ENCODE results near the gene DGCR2. TPM values are rescaled to one million over a fixed set of nuclear protein-coding genes. Genes with fewer than 3 reads are reported as not detected.
"Not testable (repeated sequence)": the region's sequence is repeated elsewhere in the genome, so short reads cannot be mapped to it uniquely, and the experiment has no call there.

Gene DGCR2
- total RNA-seq, 2 donors from 2014 or later = 85.8 to 104 TPM

- DNase-seq; intact Hi-C loops (cut with DNase I, micrococcal nuclease); ATAC-seq: not testable (repeated sequence)
Measured at GRCh38 chr22:19027371-19028059, 94.7 kb downstream of the DGCR2 start.

GRCh38 chr22:19026080-19026479 lies 96.1 kb downstream of the DGCR2 start:
- intact Hi-C loops (cut with DNase I, micrococcal nuclease); ATAC-seq; DNase-seq: not testable (repeated sequence)

DNA sequence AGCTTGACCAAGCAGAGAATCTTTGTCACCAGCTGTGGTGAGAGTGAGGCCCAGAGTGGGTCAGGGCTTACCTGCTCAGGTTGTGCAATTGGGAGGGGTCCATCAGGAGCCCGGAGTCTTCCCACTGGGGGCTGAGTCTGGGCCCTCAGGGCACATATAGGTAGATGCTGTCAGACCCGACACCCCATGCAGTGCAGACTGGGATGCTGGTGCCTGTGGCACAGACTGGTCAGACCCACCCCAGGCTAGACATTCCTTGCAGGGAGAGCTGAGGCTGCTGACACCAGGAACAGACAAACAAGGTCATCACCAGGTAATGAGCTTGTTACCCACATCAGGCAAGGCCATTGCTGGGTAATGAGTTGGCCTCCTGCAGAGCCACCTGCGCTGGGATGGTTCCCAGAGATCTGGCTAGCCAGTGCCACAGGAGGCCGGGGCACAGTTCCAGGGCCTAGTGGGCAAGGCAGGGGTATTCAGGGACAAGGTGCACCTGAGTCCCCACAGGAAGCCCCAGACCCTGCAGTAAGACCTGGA lies 97.2 kb downstream of the DGCR2 start:
- intact Hi-C loops (cut with DNase I, micrococcal nuclease); DNase-seq; ATAC-seq: not testable (repeated sequence)

- ATAC-seq; intact Hi-C loops (cut with DNase I, micrococcal nuclease): not testable (repeated sequence)
Measured at GRCh38 chr22:19023931-19024330, 98.3 kb downstream of the DGCR2 start.

GRCh38 chr22:19022755-19023154 lies 99.5 kb downstream of the DGCR2 start:
- intact Hi-C loops (cut with DNase I, micrococcal nuclease) = no loop called here
- no peak for ATAC-seq
- DNase-seq = no peak

More at GRCh38 chr22:19023931-19024330, 98.3 kb downstream of the DGCR2 start:
- DNase-seq = not testable (repeated sequence)

GRCh38 chr22:19019679-19020032 lies 102.6 kb downstream of the DGCR2 start:
- DNase-seq = no peak
- intact Hi-C loops (cut with DNase I, micrococcal nuclease) = no loop called here
- no peak for ATAC-seq

DNA sequence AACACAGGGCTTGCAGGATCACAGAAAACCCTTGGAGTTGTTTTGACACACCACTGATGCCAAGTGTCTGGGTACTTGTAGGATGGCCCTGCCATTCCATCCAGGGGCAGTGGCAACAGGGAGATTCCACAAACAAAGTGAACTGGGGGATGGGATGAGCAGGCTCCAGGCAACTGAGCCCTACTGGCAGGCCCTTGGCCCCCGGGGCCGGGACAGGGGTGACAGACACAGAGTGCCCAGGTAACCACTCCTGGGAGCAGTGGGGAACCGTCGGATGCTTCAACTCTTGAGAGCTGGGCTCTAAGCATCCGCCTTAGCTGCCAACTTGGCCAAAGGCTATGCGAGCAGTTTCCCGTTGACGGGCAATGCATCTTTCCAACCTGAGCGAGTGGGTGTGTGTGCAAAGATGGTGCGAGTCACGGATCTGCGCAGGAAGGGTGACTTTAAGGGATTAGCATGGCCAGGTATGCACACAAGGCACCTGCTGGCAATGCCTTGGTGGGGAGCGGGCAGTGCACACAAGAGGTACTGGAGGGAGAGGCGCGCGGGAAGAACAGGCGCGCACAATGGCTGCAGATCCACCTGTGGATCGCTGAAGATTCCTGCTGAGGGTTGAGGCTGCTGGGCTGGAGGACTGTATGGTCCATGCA lies 103.1 kb downstream of the DGCR2 start:
- DNase-seq (no peak), ATAC-seq (no peak)
- intact Hi-C loops (cut with DNase I, micrococcal nuclease) = no loop called here

DNA sequence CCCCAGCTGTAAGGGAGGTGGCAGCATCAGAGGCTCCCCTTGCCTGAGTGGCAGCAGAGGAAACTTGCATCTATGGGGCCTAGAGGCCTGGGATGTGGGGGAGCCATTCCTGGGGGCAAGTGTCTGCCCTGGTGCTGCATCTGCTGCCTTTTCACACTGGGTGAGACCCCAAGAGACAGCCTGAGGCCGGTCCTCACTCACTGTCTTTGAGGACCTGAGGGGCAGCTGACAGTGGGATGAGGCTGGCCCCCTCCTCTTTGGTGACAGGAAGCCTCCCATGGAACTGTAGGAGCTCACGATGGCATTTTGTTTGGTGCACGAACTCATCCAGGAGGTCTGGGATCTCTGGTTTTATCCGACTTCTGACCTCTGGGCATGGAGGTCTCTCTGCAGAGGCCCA lies 104.0 kb downstream of the DGCR2 start:
- ATAC-seq = no peak
- intact Hi-C loops (cut with DNase I, micrococcal nuclease) = no loop called here
- no peak for DNase-seq

DNA sequence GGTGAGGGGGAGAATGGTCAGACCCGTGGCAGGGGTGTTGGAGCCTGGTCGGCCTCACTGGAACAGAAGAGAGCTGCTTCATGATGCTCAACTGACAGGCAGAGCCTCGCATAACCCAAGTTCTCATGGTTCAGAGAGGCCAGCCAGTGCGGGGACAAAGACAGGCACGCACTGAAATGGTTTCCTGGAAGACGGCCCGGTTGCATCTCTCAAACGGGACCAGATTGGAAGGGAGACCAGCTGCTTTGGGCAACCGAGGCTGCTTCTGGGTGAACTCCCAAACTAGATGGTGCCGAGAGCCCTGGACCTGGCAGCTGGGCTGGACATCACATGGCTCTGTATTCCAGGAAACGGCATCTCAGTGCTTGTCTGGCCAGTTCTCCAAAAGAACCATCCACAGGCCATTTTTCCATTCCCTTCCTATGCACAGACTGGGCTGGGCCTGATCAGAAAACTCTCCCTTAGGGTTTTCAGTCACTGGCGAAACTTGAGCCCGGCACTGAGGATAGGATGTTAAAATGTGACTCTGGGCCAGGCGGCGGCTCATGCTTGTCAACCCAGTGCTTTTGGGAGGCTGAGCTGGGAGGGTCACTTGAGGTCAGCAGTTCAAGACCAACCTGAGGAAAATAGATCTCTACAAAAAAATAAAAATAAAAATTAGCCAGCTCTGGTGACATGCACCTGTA lies 106.0 kb downstream of the DGCR2 start:
- intact Hi-C loops (cut with DNase I, micrococcal nuclease) = no loop called here
- DNase-seq (no peak), ATAC-seq (no peak)

DNA sequence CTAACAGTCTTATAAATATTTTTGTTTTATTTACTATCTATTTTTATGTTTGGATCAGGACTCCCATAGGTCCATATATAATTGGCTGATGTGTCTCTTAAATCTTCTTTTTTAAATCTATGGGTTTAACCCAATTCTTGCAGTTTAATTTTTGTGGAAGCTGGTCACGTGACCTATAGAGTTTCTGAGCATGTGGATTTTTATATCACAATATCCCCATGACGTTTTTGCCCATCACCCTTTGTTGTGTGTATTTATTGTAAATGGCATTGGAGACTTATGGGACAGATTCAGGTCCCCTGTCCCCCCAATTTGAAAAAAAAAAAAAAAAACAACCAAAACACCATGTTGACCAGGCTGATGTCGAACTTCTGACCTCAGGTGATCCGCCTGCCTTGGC lies 107.3 kb downstream of the DGCR2 start:
- intact Hi-C loops (cut with DNase I, micrococcal nuclease) = no loop called here
- DNase-seq = no peak
- ATAC-seq = no peak

DNA sequence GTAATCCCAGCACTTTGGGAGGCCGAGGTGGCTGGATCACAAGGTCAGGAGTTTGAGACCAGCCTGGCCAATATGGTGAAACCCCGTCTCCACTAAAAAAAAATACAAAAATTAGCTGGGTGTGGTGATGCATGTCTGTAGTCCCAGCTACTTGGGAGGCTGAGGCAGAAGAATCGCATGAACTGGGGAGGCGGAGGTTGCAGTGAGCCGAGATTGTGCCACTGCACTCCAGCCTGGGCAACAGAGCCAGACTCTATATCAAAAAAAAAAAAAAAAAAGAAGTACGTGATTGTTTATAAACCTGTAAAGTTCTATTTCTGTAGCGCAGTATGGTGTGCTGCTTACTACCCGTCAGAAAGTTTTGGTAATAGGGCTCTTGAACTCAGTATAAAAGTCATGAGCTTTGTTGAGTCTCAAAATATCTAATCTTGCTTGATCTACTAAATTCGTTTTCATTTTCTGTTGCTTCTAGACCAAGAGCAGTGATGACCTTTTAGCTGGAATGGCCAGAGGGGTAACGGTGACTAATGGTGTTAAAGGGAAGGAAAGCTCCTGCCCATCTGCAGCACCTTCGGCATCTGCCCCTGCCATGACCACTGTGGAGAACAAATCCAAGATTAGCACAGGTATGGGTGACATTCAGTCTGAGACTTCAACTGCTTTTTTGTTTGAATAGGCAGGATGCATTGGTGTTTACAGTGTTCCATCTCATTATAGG lies 108.2 kb downstream of the DGCR2 start:
- ATAC-seq; intact Hi-C loops (cut with DNase I, micrococcal nuclease); DNase-seq: not testable (repeated sequence)

DNA sequence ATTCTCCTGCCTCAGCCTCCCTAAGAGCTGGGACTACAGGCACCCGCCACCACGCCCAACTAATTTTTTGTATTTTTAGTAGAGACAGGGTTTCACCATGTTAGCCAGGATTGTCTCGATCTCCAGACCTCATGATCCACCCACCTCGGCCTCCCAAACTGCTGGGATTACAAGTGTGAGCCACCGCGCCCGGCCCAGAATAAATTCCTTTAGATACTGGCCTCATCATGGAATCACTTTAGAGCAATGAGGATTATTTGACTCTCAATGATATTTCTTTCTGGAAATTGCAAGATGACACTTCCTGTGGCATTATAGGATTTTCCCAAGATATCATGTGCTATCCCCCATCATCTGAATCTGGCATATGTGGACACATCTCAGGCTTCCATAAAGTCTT lies 108.8 kb downstream of the DGCR2 start:
- DNase-seq; ATAC-seq; intact Hi-C loops (cut with DNase I, micrococcal nuclease): not testable (repeated sequence)

DNA sequence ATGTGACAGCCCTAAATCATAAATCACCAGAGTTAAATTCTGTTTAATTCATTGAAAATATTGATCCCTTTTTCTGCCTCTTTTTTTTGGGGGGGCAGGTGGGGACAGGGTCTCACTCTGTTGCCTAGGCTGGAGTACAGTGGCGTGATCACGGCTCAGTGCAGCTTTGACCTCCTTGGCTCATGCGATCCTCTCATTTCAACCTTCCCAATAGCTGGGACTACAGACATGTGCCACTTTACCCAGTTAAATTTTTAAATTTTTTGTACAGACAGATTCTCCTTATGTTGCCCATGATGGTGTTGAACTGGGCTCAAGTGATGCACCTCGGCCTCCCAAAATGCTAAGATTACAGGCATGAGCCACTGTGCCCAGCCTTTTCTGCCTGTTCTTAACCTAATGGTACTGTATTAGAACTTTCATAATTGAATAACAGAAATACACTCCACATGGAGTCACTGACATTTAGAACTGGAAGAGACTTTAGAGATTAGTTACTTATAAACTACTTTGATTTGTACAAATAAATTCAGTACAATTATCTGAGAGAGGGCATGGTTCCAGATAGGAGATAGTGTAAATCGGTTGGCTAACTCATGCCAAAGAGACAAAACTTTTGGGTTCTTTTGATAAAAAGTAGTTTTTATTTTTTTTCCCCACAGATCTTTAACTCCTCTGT lies 109.8 kb downstream of the DGCR2 start:
- intact Hi-C loops (cut with DNase I, micrococcal nuclease) = no loop called here
- DNase-seq = no peak
- ATAC-seq = no peak

DNA sequence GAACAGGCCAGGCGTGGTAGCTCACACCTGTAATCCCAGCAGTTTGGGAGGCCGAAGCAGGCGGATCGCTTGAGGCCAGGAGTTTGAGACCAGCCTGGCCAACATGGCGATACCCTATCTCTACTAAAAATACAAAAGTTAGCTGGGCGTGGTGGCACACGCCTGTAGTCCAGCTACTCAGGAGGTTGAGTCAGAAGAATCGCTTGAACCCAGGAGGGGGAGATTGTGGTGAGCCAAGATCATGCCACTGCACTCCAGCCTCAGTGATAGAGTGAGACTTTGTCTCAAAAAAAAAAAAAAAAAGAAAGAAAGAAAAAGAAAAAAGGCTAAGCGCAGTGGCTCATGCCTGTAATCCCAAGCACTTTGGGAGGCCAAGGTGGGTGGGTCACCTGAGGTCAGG lies 110.6 kb downstream of the DGCR2 start:
- intact Hi-C loops (cut with DNase I, micrococcal nuclease); ATAC-seq; DNase-seq: not testable (repeated sequence)

GRCh38 chr22:19011075-19011474 lies 111.1 kb downstream of the DGCR2 start:
- ATAC-seq = no peak
- intact Hi-C loops (cut with DNase I, micrococcal nuclease) = no loop called here
- no peak for DNase-seq

DNA sequence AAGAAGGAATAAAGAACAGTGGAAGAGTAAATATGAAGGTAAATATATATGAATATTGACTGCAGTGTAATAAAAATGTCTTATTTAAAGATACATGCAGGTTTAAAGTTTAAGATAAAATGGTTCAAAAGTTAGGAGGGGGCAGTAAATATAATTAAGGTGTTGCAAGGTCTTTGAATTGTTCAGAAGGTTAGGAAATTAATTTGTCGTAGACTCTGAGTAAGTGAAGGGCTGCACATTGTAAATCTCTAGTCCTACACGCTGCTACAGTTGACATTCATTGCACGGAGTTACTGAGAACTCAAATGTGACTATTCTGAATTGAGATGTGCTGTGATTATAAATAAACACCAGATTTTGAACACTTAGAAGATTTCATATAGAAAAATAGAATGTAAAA lies 116.3 kb downstream of the DGCR2 start:
- intact Hi-C loops (cut with DNase I, micrococcal nuclease) = no loop called here
- DNase-seq (no peak), ATAC-seq (no peak)

GRCh38 chr22:19004471-19004870 lies 117.7 kb downstream of the DGCR2 start:
- no peak for ATAC-seq
- no peak for DNase-seq
- intact Hi-C loops (cut with DNase I, micrococcal nuclease) = no loop called here

DNA sequence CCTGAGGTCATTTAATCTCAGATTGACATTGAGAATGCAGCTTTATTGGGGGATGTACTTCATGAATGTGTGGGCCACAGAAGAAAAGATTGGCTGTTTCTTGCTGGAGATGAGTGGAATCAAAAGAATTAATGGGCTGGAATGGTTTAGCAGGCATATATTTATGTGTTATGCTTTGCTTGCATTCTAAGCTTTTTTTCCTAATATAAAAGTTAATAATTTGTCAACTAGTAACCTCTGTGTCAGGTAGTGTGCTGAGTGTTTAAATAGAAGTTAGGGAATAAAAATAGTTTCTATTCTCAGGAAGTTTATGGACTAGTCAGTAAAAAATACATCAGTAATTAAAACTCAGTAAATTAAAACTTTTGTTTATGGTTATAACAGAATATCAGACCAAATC lies 118.7 kb downstream of the DGCR2 start:
- intact Hi-C loops (cut with DNase I, micrococcal nuclease) = no loop called here
- DNase-seq (no peak), ATAC-seq (no peak)

- no peak for ATAC-seq
- intact Hi-C loops (cut with DNase I, micrococcal nuclease) = no loop called here
- DNase-seq = no peak
Measured at GRCh38 chr22:19002684-19003038, 119.6 kb downstream of the DGCR2 start.

Measured in left colon (tissue), 2 donors.